Liver (tissue), 2 donors: ENCODE data around the gene OR3A2.

Experiments used
- CTCF ChIP-seq: fragments of 150-350 bp; IDR thresholded peaks from 2 replicates; pipeline ENCODE4 v1.5.1; 2017; ENCODE audit warnings: improper control_type of control experiment, low read depth, low read length; ENCODE audit not compliant: missing input control
- YY1 ChIP-seq: IDR thresholded peaks from 2 replicates; pipeline ENCODE4 v1.6.1; 2016; ENCODE audit warnings: antibody characterized with exemption, mild to moderate bottlenecking
- donor health status: healthy.

- TF ChIP-seq CTCF = peak; percentile 15
- no peak for TF ChIP-seq YY1
Observed at GRCh38 chr17:3335876-3336275, 50.2 kb downstream of the OR3A2 start.
